RWPE2 (cell line): Measurements from ENCODE around the gene LPIN3.

Experiments
- ATAC-seq: fragments of 200-7000 bp; cut with Tn5 transposase; 3 replicates; pipeline ENCODE4 v1.9.1; 2021; ENCODE audit warnings: low read depth
- DNase-seq: peaks from one replicate; pipeline ENCODE4 v3.0.0-alpha.2; 2020; ENCODE audit warnings: low spot score
- H3K27ac ChIP-seq: fragments of 450-650 bp; 2 replicates; pipeline ENCODE4 v1.5.1; 2017; ENCODE audit warnings: mild to moderate bottlenecking; ENCODE audit not compliant: poor library complexity, severe bottlenecking
- H3K27me3 ChIP-seq: fragments of 250-450 bp; sonication (Bioruptor Pico); 2 replicates; pipeline ENCODE4 v1.5.1; 2021; ENCODE audit warnings: mild to moderate bottlenecking, moderate library complexity; ENCODE audit not compliant: insufficient read depth, poor library complexity, severe bottlenecking
- H3K36me3 ChIP-seq: fragments of 250-450 bp; sonication (Bioruptor Pico); 2 replicates; pipeline ENCODE4 v1.5.1; 2020; ENCODE audit warnings: low read depth, mild to moderate bottlenecking, moderate library complexity
- H3K4me1 ChIP-seq: fragments of 250-450 bp; sonication (Bioruptor Pico); 2 replicates; pipeline ENCODE4 v1.5.1; 2021; ENCODE audit warnings: mild to moderate bottlenecking, moderate library complexity; ENCODE audit not compliant: insufficient read depth, poor library complexity, severe bottlenecking
- H3K4me3 ChIP-seq: fragments of 250-450 bp; sonication (Bioruptor Pico); 2 replicates; pipeline ENCODE4 v1.5.1; 2021; ENCODE audit warnings: mild to moderate bottlenecking, moderate library complexity; ENCODE audit not compliant: severe bottlenecking
- H3K9me3 ChIP-seq: fragments of 250-450 bp; sonication (Bioruptor Pico); 2 replicates; pipeline ENCODE4 v1.5.1; 2021; ENCODE audit warnings: mild to moderate bottlenecking, moderate library complexity; ENCODE audit not compliant: severe bottlenecking
- CTCF ChIP-seq: fragments of 450-650 bp; IDR thresholded peaks from one replicate; pipeline ENCODE4 v1.5.1; 2017; ENCODE audit warnings: mild to moderate bottlenecking, moderate library complexity; ENCODE audit not compliant: poor library complexity, severe bottlenecking

The LPIN3 gene

GRCh38 chr20:41390889-41391288 lies 50.3 kb downstream of the LPIN3 start:
- Histone ChIP-seq H3K27ac (no peak overlapping the region), H3K27me3 (no peaks in the 10 kb centered on the region), H3K36me3 (no peaks in the 10 kb centered on the region), H3K4me3 (no peak overlapping the region), H3K9me3 (no peaks in the 10 kb centered on the region), H3K4me1 (peaks cover 6% of the 10 kb centered on the region)
- DNase-seq (no peak), ATAC-seq (no peak)
- TF ChIP-seq CTCF = no peak

DNA sequence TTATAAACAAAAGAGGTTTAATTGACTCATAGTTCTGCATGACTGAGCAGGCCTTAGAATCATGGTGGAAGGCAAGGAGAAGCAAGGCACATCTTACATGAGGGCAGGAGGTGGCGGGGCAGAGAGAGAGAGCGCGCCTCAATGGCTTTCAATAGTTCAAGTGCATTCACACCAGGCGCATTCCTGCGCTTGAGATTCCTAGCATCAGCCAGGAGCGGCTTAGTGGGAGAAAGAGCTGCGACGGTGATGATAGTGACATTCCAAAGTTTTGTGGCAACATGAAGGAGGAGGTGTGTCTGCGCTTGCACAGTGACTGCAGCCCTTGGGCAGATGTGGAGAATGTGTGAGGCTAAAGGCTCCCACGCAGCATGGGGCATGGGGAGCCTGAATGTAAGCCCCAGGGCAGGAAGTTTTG lies 51.0 kb downstream of the LPIN3 start:
- H3K27me3 ChIP-seq = no peaks in the 10 kb centered on the region
- no peak overlapping the region for H3K27ac ChIP-seq
- no peaks in the 10 kb centered on the region for H3K36me3 ChIP-seq
- DNase-seq (no peak), ATAC-seq (peak; percentile 35)
- H3K4me1 ChIP-seq = peaks cover 6% of the 10 kb centered on the region
- H3K9me3 ChIP-seq = no peaks in the 10 kb centered on the region
- no peak overlapping the region for H3K4me3 ChIP-seq
- TF ChIP-seq CTCF = no peak

DNA sequence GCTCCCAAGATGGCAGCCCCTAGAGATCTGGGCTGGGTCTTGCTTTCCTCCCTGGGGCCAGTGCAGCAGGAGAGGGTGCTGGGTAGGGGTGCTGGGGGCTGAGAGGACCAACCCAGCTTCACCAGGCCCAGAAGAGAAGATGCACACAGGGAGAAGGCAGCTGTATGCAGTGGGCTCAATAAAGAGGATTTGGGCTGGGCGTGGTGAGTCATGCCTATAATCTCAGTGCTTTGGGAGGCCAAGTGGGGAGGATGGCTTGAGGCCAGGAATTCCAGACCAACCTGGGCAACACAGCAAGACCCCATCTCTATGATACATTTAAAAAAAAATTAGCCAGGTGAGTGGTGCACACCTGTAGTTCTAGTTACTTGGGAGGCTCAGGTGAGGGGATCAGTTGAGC lies 51.7 kb downstream of the LPIN3 start:
- Histone ChIP-seq H3K36me3 (no peaks in the 10 kb centered on the region), H3K4me3 (no peak overlapping the region), H3K27me3 (no peaks in the 10 kb centered on the region), H3K4me1 (peaks cover 6% of the 10 kb centered on the region), H3K27ac (no peak overlapping the region), H3K9me3 (no peaks in the 10 kb centered on the region)
- no peak for TF ChIP-seq CTCF
- ATAC-seq (no peak), DNase-seq (no peak)

- Histone ChIP-seq H3K36me3 (no peaks in the 10 kb centered on the region), H3K4me1 (peaks cover 6% of the 10 kb centered on the region), H3K27ac (no peak overlapping the region), H3K4me3 (no peak overlapping the region), H3K9me3 (no peaks in the 10 kb centered on the region), H3K27me3 (no peaks in the 10 kb centered on the region)
- no peak for TF ChIP-seq CTCF
- ATAC-seq = no peak
- no peak for DNase-seq
Measured at GRCh38 chr20:41392871-41393704, 52.5 kb downstream of the LPIN3 start.

DNA sequence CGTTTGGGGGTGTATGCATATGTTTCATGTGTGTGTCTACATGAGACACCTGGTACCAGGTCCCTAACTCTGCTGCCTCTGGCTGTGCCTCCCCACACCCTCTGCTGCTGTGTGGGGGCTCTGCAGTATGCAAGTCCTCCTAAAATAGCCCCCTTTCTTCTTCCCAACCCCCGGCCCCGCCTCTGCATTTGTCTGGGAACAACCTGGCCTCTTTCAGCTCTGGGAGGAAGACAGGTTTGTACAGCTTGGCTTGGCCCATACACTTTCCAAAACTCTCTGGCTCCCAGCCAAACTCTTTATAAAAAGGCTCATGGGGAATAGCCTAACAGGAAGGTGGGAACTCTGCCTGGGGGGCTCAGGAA lies 53.1 kb downstream of the LPIN3 start:
- no peaks in the 10 kb centered on the region for H3K36me3 ChIP-seq
- no peak overlapping the region for H3K4me3 ChIP-seq
- ATAC-seq (no peak), DNase-seq (no peak)
- no peaks in the 10 kb centered on the region for H3K27me3 ChIP-seq
- no peak for TF ChIP-seq CTCF
- no peaks in the 10 kb centered on the region for H3K9me3 ChIP-seq
- peaks cover 6% of the 10 kb centered on the region for H3K4me1 ChIP-seq
- no peak overlapping the region for H3K27ac ChIP-seq
